Lower leg skin (tissue), 4 donors: Measurements from ENCODE around the gene ZSCAN12. TPM values are rescaled to one million over a fixed set of nuclear protein-coding genes. Genes with fewer than 3 reads are reported as not detected.

Source experiments
- DNase-seq, 2 donors: peaks; one replicate each; pipeline ENCODE4 v3.0.0-alpha.2; 2019; ENCODE audit warnings: low spot score in 2 of 2
- H3K4me3 ChIP-seq: fragments of 200-600 bp; sonication (generic); 2 replicates; pipeline ENCODE4 v1.5.1; 2017; ENCODE audit warnings: mild to moderate bottlenecking, low read depth; ENCODE audit not compliant: poor library complexity, severe bottlenecking
- CTCF ChIP-seq, 3 donors: fragments of 450-650 bp; IDR thresholded peaks; one replicate each; pipeline ENCODE4 v1.5.1; 2016; ENCODE audit warnings: antibody characterized with exemption in 3 of 3, mild to moderate bottlenecking in 3 of 3, moderate library complexity in 2 of 3
- POLR2A ChIP-seq, 2 donors: fragments of 450-650 bp; IDR thresholded peaks; one replicate each; pipeline ENCODE4 v1.6.1; 2016 to 2017; ENCODE audit warnings: antibody characterized with exemption in 2 of 2, mild to moderate bottlenecking in 1 of 2, moderate library complexity in 1 of 2
- WGBS, 2 donors: methylation state at CpG; one replicate each; pipeline ENCODE4 v1.1.5; 2018; 5-methylcytosine and 5-hydroxymethylcytosine counted together
- intact Hi-C: fragments of 100-400 bp; cut with DNase I; formaldehyde crosslinking; loops from one replicate; pipeline ENCODE4 v1.15.0; 2023; ENCODE audit warnings: low total_unique reads
- total RNA-seq, 4 donors: library from RNA; depleted of rRNA; stranded (reverse); fragments of >200 nt; gene quantifications; one replicate each; pipeline ENCODE4 v1.1.0, GENCODE V29; 2016

Gene ZSCAN12
- total RNA-seq, 4 donors from 2014 or later = 2.7 to 5.5 (median 4.0) TPM

GRCh38 chr6:28442586-28442985 is 43.0 kb upstream of the ZSCAN12 start:
- no peak for DNase-seq
- TF ChIP-seq POLR2A (IDR thresholded peaks at IDR 0.05) = no peak
- TF ChIP-seq CTCF (IDR thresholded peaks at IDR 0.05) = no peak
- intact Hi-C loops = no loop called here
- WGBS, 2 donors = 45 to 48% methylated on average over 7 of the region's 7 CpGs
- H3K4me3 ChIP-seq = no peak overlapping the region

- WGBS, 2 donors = 81 to 91% methylated on average over 3 of the region's 3 CpGs
- DNase-seq = no peak
- TF ChIP-seq CTCF (IDR thresholded peaks at IDR 0.05) (no peak), POLR2A (IDR thresholded peaks at IDR 0.05) (no peak)
- intact Hi-C loops = no loop called here
- no peak overlapping the region for H3K4me3 ChIP-seq
Measured at GRCh38 chr6:28436404-28436803, 36.9 kb upstream of the ZSCAN12 start.

- TF ChIP-seq POLR2A (IDR thresholded peaks at IDR 0.05) (no peak), CTCF (IDR thresholded peaks at IDR 0.05) (no peak)
- no peak for DNase-seq
- intact Hi-C loops = no loop called here
- H3K4me3 ChIP-seq = no peak overlapping the region
Measured at GRCh38 chr6:28433119-28433518, 33.6 kb upstream of the ZSCAN12 start.

- no peak for TF ChIP-seq CTCF (IDR thresholded peaks at IDR 0.05)
- no peak for TF ChIP-seq POLR2A (IDR thresholded peaks at IDR 0.05)
- no peak for DNase-seq
- WGBS, 2 donors = 89 to 96% methylated on average over 15 to 16 of the region's 16 CpGs
- no peak overlapping the region for H3K4me3 ChIP-seq
- intact Hi-C loops = no loop called here
Measured at GRCh38 chr6:28429781-28430180, 30.2 kb upstream of the ZSCAN12 start.

- TF ChIP-seq CTCF (IDR thresholded peaks at IDR 0.05) (no peak), POLR2A (IDR thresholded peaks at IDR 0.05) (no peak)
- intact Hi-C loops = no loop called here
- WGBS, 2 donors = 86 to 88% methylated on average over 4 of the region's 4 CpGs
Measured at GRCh38 chr6:28425944-28426541, 26.5 kb upstream of the ZSCAN12 start.

GRCh38 chr6:28424163-28424562 is 24.6 kb upstream of the ZSCAN12 start:
- no peak overlapping the region for H3K4me3 ChIP-seq
- DNase-seq = no peak
- intact Hi-C loops = loop anchor here (5.0 kb wide), 1 partner anchor 608 kb away; no protein-coding TSS in a partner anchor
- no peak for TF ChIP-seq CTCF (IDR thresholded peaks at IDR 0.05)
- TF ChIP-seq POLR2A (IDR thresholded peaks at IDR 0.05) = no peak

More at GRCh38 chr6:28425944-28426541, 26.5 kb upstream of the ZSCAN12 start:
- DNase-seq = no peak
- no peak overlapping the region for H3K4me3 ChIP-seq
